ENCODE results near the gene SPATA22. TPM values are rescaled to one million over a fixed set of nuclear protein-coding genes. Genes with fewer than 3 reads are reported as not detected.

The SPATA22 gene
- total RNA-seq, 1 experiment from 2014 or later: not detected

DNA sequence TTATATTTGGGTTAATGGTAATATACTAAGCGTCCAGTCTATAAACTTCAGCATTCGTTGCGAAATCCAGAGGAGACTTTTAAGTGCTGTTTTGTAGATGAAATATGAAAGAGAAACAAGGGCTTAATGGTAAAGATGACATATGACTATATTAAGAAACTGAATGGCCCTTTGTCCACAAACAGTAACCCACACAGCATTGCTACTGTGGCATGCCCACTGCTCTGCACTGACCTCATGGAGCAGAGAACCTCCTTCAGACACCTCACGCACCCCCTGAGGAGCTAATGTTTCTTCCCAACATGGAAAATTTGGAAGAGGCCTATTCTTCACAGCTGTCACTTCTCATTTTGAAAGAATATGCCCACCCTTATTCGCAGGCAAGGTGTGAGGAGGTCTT lies 30.8 kb upstream of the SPATA22 start:
- Mint-ChIP-seq H3K4me3 (ENCODE audit: low read depth, unreplicated experiment) (no peak overlapping the region), H3K27ac (ENCODE audit: unreplicated experiment) (no peak overlapping the region), H3K4me1 (ENCODE audit: low read depth, unreplicated experiment) (no peaks in the 10 kb centered on the region), H3K9me3 (ENCODE audit: low read depth, unreplicated experiment) (no peaks in the 10 kb centered on the region), H3K27me3 (ENCODE audit: unreplicated experiment) (peaks cover 36% of the 10 kb centered on the region), H3K36me3 (ENCODE audit: insufficient read depth, unreplicated experiment) (no peaks in the 10 kb centered on the region)
- CTCF ChIA-PET: interaction anchor here (0.6 kb wide), 1 partner anchor 611 kb away, joined by 6 read pairs; no protein-coding TSS in a partner anchor
- intact Hi-C loops (cut with micrococcal nuclease; ENCODE audit: unreplicated experiment): no loop called here
- TF ChIP-seq, protein P1, sequence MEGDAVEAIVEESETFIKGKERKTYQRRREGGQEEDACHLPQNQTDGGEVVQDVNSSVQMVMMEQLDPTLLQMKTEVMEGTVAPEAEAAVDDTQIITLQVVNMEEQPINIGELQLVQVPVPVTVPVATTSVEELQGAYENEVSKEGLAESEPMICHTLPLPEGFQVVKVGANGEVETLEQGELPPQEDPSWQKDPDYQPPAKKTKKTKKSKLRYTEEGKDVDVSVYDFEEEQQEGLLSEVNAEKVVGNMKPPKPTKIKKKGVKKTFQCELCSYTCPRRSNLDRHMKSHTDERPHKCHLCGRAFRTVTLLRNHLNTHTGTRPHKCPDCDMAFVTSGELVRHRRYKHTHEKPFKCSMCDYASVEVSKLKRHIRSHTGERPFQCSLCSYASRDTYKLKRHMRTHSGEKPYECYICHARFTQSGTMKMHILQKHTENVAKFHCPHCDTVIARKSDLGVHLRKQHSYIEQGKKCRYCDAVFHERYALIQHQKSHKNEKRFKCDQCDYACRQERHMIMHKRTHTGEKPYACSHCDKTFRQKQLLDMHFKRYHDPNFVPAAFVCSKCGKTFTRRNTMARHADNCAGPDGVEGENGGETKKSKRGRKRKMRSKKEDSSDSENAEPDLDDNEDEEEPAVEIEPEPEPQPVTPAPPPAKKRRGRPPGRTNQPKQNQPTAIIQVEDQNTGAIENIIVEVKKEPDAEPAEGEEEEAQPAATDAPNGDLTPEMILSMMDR (IDR thresholded peaks at IDR 0.05; ENCODE audit: unreplicated experiment): no peak
- no peak for DNase-seq
- no TSS peak for BruUV-seq (replicated peaks)

DNA sequence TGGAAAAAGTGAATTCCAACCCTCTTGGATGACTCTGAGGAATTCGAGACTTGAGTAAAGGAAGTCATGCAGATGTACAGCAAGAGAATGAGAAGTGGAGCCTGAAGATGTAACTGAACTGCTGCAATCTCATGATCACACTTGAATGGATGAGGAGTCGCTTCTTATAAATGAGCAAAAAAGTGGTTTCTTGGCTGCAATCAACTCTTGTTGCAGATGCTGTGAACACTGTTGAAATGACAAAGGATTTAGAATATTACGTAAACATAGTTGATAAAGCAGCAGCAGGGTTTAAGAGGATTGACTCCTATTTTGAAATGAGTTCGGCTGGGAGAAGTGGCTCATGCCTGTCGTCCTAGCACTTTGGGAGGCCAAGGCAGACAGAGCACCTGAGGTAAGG lies 29.7 kb upstream of the SPATA22 start:
- BruUV-seq (replicated peaks): no TSS peak
- no peak for DNase-seq
- Mint-ChIP-seq H3K36me3 (ENCODE audit: insufficient read depth, unreplicated experiment) (no peaks in the 10 kb centered on the region), H3K9me3 (ENCODE audit: low read depth, unreplicated experiment) (no peaks in the 10 kb centered on the region), H3K4me3 (ENCODE audit: low read depth, unreplicated experiment) (no peak overlapping the region), H3K27me3 (ENCODE audit: unreplicated experiment) (peaks cover 31% of the 10 kb centered on the region), H3K4me1 (ENCODE audit: low read depth, unreplicated experiment) (no peaks in the 10 kb centered on the region), H3K27ac (ENCODE audit: unreplicated experiment) (no peak overlapping the region)
- TF ChIP-seq, protein P1 (IDR thresholded peaks at IDR 0.05; ENCODE audit: unreplicated experiment): no peak
- intact Hi-C loops (cut with micrococcal nuclease; ENCODE audit: unreplicated experiment): no loop called here
- CTCF ChIA-PET: no interaction called here

- no TSS peak for BruUV-seq (replicated peaks)
- no peaks in the 10 kb centered on the region for H3K4me1 Mint-ChIP-seq (ENCODE audit: low read depth, unreplicated experiment)
- no peak for DNase-seq
- CTCF ChIA-PET: no interaction called here
- TF ChIP-seq, protein P1 (IDR thresholded peaks at IDR 0.05; ENCODE audit: unreplicated experiment): no peak
- no peaks in the 10 kb centered on the region for H3K9me3 Mint-ChIP-seq (ENCODE audit: low read depth, unreplicated experiment)
- no peak overlapping the region for H3K4me3 Mint-ChIP-seq (ENCODE audit: low read depth, unreplicated experiment)
- H3K27ac Mint-ChIP-seq (ENCODE audit: unreplicated experiment): no peak overlapping the region
- intact Hi-C loops (cut with micrococcal nuclease; ENCODE audit: unreplicated experiment): no loop called here
- peaks cover 30% of the 10 kb centered on the region for H3K27me3 Mint-ChIP-seq (ENCODE audit: unreplicated experiment)
- no peaks in the 10 kb centered on the region for H3K36me3 Mint-ChIP-seq (ENCODE audit: insufficient read depth, unreplicated experiment)
Observed at GRCh38 chr17:3497101-3497500, 25.5 kb upstream of the SPATA22 start.

DNA sequence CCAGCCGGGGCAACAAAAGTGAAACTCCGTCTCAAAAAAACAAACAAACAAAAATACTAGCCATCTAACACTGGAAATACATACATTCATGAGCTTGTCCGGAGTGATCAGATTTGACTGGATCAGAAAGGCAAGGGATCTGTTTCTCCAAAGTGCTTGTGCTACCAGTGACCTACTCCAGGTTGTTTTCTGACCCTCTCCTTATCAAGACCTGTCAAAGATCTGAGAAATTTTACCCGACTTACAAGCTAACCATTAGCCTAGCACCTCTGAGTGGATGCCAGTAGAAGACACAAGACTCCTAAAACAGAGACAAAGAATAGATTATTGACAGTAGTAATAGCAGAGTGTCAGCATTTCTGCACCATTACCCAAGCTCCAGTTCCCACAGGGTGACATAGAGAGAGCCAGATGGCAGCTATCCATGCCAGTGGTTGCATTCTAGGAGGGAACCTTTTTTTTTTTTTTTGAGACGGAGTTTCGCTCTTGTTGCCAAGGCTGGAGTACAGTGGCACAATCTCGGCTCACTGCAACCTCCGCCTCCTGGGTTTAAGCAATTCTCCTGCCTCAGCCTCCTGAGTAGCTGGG lies 14.0 kb upstream of the SPATA22 start:
- TF ChIP-seq, protein P1 (IDR thresholded peaks at IDR 0.05; ENCODE audit: unreplicated experiment): no peak
- DNase-seq: no peak
- no peak overlapping the region for H3K27ac Mint-ChIP-seq (ENCODE audit: unreplicated experiment)
- H3K4me3 Mint-ChIP-seq (ENCODE audit: low read depth, unreplicated experiment): no peak overlapping the region
- H3K27me3 Mint-ChIP-seq (ENCODE audit: unreplicated experiment): peaks cover 48% of the 10 kb centered on the region
- BruUV-seq (replicated peaks): no TSS peak
- H3K36me3 Mint-ChIP-seq (ENCODE audit: insufficient read depth, unreplicated experiment): no peaks in the 10 kb centered on the region
- CTCF ChIA-PET: no interaction called here
- no peaks in the 10 kb centered on the region for H3K9me3 Mint-ChIP-seq (ENCODE audit: low read depth, unreplicated experiment)
- intact Hi-C loops (cut with micrococcal nuclease; ENCODE audit: unreplicated experiment): no loop called here
- H3K4me1 Mint-ChIP-seq (ENCODE audit: low read depth, unreplicated experiment): no peaks in the 10 kb centered on the region

Measured in Calu3 (cell line).